ENCODE data around the gene COPZ1. TPM values are rescaled to one million over a fixed set of nuclear protein-coding genes. Genes with fewer than 3 reads are reported as not detected.

Gene COPZ1
- total RNA-seq, 1 experiment from 2014 or later: 104 TPM

GRCh38 chr12:54356951-54357356 lies 32.0 kb downstream of the COPZ1 start:
- H4K20me1 ChIP-seq (ENCODE audit: control insufficient read depth, insufficient read depth, insufficient read length): no peaks in the 10 kb centered on the region
- peaks cover 16% of the 10 kb centered on the region for H3K4me1 ChIP-seq (ENCODE audit: insufficient read depth, low read length)
- no peaks in the 10 kb centered on the region for H3K79me1 ChIP-seq (ENCODE audit: insufficient read depth, low read depth, low read length, poor library complexity, severe bottlenecking)
- no peak overlapping the region for H4K5ac ChIP-seq (ENCODE audit: insufficient read length, low read depth, low read length)
- H3K9ac ChIP-seq (ENCODE audit: extremely low read depth, insufficient read length, low read length): no peak overlapping the region
- WGBS (ENCODE audit: extremely low coverage, insufficient read length, low lambda C conversion rate): no CpG with 5 or more reads among the region's 4 CpGs
- no peak overlapping the region for H2BK12ac ChIP-seq (ENCODE audit: insufficient read length, low read depth, low read length)
- H3K79me2 ChIP-seq (ENCODE audit: insufficient read depth, low read length): no peaks in the 10 kb centered on the region
- H2BK15ac ChIP-seq (ENCODE audit: low read depth, low read length): no peak overlapping the region
- no peaks in the 10 kb centered on the region for H3K27me3 ChIP-seq (ENCODE audit: insufficient read depth, low read length)
- H2BK20ac ChIP-seq (ENCODE audit: low read depth, low read length, poor library complexity, severe bottlenecking): no peak overlapping the region
- no peak overlapping the region for H3K27ac ChIP-seq (ENCODE audit: insufficient read length, low read depth, low read length)
- no peak overlapping the region for H3T11ph ChIP-seq (ENCODE audit: low read length)
- no peak overlapping the region for H3K4ac ChIP-seq (ENCODE audit: low read depth, low read length)
- Mint-ChIP-seq H3K4me3 (peak overlapping the region in 1 of 2 experiments; percentile 64; a peak in 2 of 5 replicates), H3K4me1 (peaks cover 26 to 29% of the 10 kb centered on the region in 2 experiments), H3K36me3 (ENCODE audit: insufficient read depth in 1 of 3, low read depth in 3 of 3) (no peaks in the 10 kb centered on the region; a peak in 1 of 7 replicates), H3K9me3 (no peaks in the 10 kb centered on the region), H3K27me3 (ENCODE audit: low read depth) (peaks cover 5% of the 10 kb centered on the region), H3K27ac (peak overlapping the region; percentile 49 to 87 (median 82); a peak in 5 of 7 replicates)
- H3K9me3 ChIP-seq (ENCODE audit: control insufficient read depth, low read depth, low read length): no peaks in the 10 kb centered on the region
- H3K18ac ChIP-seq (ENCODE audit: insufficient read length, low read depth, low read length): no peak overlapping the region
- H2BK5ac ChIP-seq (ENCODE audit: insufficient read length, low read length): no peak overlapping the region
- H3K4me2 ChIP-seq (ENCODE audit: insufficient read depth, insufficient read length, low read length): peak overlapping the region; percentile 22
- H2AFZ ChIP-seq (ENCODE audit: low read length): no peak overlapping the region
- peaks cover 16% of the 10 kb centered on the region for H3K23me2 ChIP-seq (ENCODE audit: insufficient read length, low read depth, low read length, poor library complexity, severe bottlenecking)
- H4K8ac ChIP-seq (replicated peaks; ENCODE audit: insufficient read length, low read depth, low read length): no peak overlapping the region
- H3K14ac ChIP-seq (ENCODE audit: insufficient read depth, low read length): no peak overlapping the region
- H4K91ac ChIP-seq (ENCODE audit: insufficient read length, low read depth, low read length): no peak overlapping the region
- DNase-seq: peak; percentile 57
- H2BK120ac ChIP-seq (ENCODE audit: low read depth, low read length, poor library complexity, severe bottlenecking): no peak overlapping the region
- H2AK5ac ChIP-seq (ENCODE audit: insufficient read length, low read length): no peak overlapping the region
- no peak for TF ChIP-seq CTCF (conservative IDR thresholded peaks at IDR 0.05)
- no peak overlapping the region for H3K23ac ChIP-seq (ENCODE audit: insufficient read length, low read depth, low read length)
- no peak overlapping the region for H3K56ac ChIP-seq (ENCODE audit: insufficient read length, low read depth, low read length)

All from H9 (cell line).